ENCODE data around the gene HNRNPA0. TPM values are rescaled to one million over a fixed set of nuclear protein-coding genes. Genes with fewer than 3 reads are reported as not detected.
A peak's percentile ranks its signal among the peaks of the same experiment; 100 is the strongest.

HNRNPA0 gene
- total and polyA plus RNA-seq, 8 donors, result 1.2 to 29.7 (median 17.4) TPM

- Histone ChIP-seq H3K27ac (no peak overlapping the region), H3K4me1 (peaks cover 0 to 16% (median under 1%) of the 10 kb centered on the region in 4 donors), H3K4me3 (no peak overlapping the region), H3K27me3 (no peaks in the 10 kb centered on the region), H3K36me3 (no peaks in the 10 kb centered on the region), H3K9me3 (no peaks in the 10 kb centered on the region)
- no peak for DNase-seq
- intact Hi-C loops (cut with DNase I; ENCODE audit: low total_unique reads), result loop anchor here (5.0 kb wide), 1 partner anchor 84 kb away; no protein-coding TSS in a partner anchor
- 56 to 74% (median 60%) methylated on average over 8 of the region's 8 CpGs for WGBS, 5 donors
- TF ChIP-seq CTCF (IDR thresholded peaks at IDR 0.05) (no peak), POLR2A (IDR thresholded peaks at IDR 0.05) (no peak), EP300 (IDR thresholded peaks at IDR 0.05) (no peak), POLR2AphosphoS5 (IDR thresholded peaks at IDR 0.05) (no peak)
Observed at GRCh38 chr5:137741718-137742117, 12.4 kb downstream of the HNRNPA0 start.

- Histone ChIP-seq H3K27me3 (no peaks in the 10 kb centered on the region), H3K27ac (no peak overlapping the region), H3K36me3 (no peaks in the 10 kb centered on the region), H3K4me3 (no peak overlapping the region), H3K9me3 (no peaks in the 10 kb centered on the region), H3K4me1 (peaks cover 10 to 36% (median 16%) of the 10 kb centered on the region in 4 donors)
- intact Hi-C loops (cut with DNase I; ENCODE audit: low total_unique reads), result loop anchor here (5.0 kb wide), 1 partner anchor 82 kb away; no protein-coding TSS in a partner anchor
- no peak for TF ChIP-seq EP300 (IDR thresholded peaks at IDR 0.05)
- no peak for TF ChIP-seq CTCF (IDR thresholded peaks at IDR 0.05)
- TF ChIP-seq POLR2A (IDR thresholded peaks at IDR 0.05), result no peak
- TF ChIP-seq POLR2AphosphoS5 (IDR thresholded peaks at IDR 0.05), result no peak
- WGBS, 5 donors, result 80 to 90% (median 87%) methylated on average over 4 of the region's 4 CpGs
- DNase-seq, result no peak
Observed at GRCh38 chr5:137739737-137740136, 14.4 kb downstream of the HNRNPA0 start.

- TF ChIP-seq POLR2AphosphoS5 (IDR thresholded peaks at IDR 0.05), result no peak
- no peak for TF ChIP-seq EP300 (IDR thresholded peaks at IDR 0.05)
- no peak for DNase-seq
- H3K4me1 ChIP-seq, result peaks cover 10 to 41% (median 21%) of the 10 kb centered on the region in 4 donors
- intact Hi-C loops (cut with DNase I; ENCODE audit: low total_unique reads), result no loop called here
- H3K4me3 ChIP-seq, result no peak overlapping the region
- no peaks in the 10 kb centered on the region for H3K27me3 ChIP-seq
- H3K36me3 ChIP-seq, result no peaks in the 10 kb centered on the region
- 81 to 94% (median 85%) methylated on average over 3 of the region's 3 CpGs for WGBS, 5 donors
- no peak overlapping the region for H3K27ac ChIP-seq
- H3K9me3 ChIP-seq, result no peaks in the 10 kb centered on the region
Observed at GRCh38 chr5:137738947-137739346, 15.2 kb downstream of the HNRNPA0 start.

GRCh38 chr5:137737349-137738131 lies 16.6 kb downstream of the HNRNPA0 start:
- TF ChIP-seq POLR2A (IDR thresholded peaks at IDR 0.05) (no peak), POLR2AphosphoS5 (IDR thresholded peaks at IDR 0.05) (peak in 1 of 3 donors; percentile 41)
- Histone ChIP-seq H3K4me1 (peaks cover 10 to 37% (median 21%) of the 10 kb centered on the region in 4 donors), H3K9me3 (no peaks in the 10 kb centered on the region), H3K27me3 (no peaks in the 10 kb centered on the region), H3K4me3 (no peak overlapping the region), H3K36me3 (no peaks in the 10 kb centered on the region), H3K27ac (peak overlapping the region in 2 of 5 donors; percentile 50 to 82)
- 46 to 61% (median 53%) methylated on average over 5 of the region's 5 CpGs for WGBS, 5 donors
- intact Hi-C loops (cut with DNase I; ENCODE audit: low total_unique reads), result no loop called here
- DNase-seq, result peak; percentile 40 to 75

GRCh38 chr5:137736496-137736895 lies 17.7 kb downstream of the HNRNPA0 start:
- Histone ChIP-seq H3K9me3 (no peaks in the 10 kb centered on the region), H3K4me3 (peak overlapping the region in 1 of 4 donors; percentile 48), H3K4me1 (peaks cover 10 to 37% (median 21%) of the 10 kb centered on the region in 4 donors), H3K36me3 (no peaks in the 10 kb centered on the region), H3K27ac (peak overlapping the region in 2 of 5 donors; percentile 68 to 82), H3K27me3 (no peaks in the 10 kb centered on the region)
- no peak for TF ChIP-seq POLR2AphosphoS5 (IDR thresholded peaks at IDR 0.05)
- no peak for TF ChIP-seq EP300 (IDR thresholded peaks at IDR 0.05)
- no peak for TF ChIP-seq POLR2A (IDR thresholded peaks at IDR 0.05)
- TF ChIP-seq CTCF (IDR thresholded peaks at IDR 0.05), result no peak
- intact Hi-C loops (cut with DNase I; ENCODE audit: low total_unique reads), result no loop called here
- DNase-seq, result peak in 1 of 2 donors; percentile 49
- WGBS, 5 donors, result 68 to 90% (median 75%) methylated on average over 1 of the region's 1 CpG
